HG03064 (cell line): ENCODE results near the gene KIRREL3.

Experiments used
- ATAC-seq: cut with Tn5 transposase; IDR thresholded peaks from one replicate; pipeline ENCODE4 v1.9.1; 2021; ENCODE audit warnings: low read depth; ENCODE audit not compliant: unreplicated experiment

KIRREL3 gene

DNA sequence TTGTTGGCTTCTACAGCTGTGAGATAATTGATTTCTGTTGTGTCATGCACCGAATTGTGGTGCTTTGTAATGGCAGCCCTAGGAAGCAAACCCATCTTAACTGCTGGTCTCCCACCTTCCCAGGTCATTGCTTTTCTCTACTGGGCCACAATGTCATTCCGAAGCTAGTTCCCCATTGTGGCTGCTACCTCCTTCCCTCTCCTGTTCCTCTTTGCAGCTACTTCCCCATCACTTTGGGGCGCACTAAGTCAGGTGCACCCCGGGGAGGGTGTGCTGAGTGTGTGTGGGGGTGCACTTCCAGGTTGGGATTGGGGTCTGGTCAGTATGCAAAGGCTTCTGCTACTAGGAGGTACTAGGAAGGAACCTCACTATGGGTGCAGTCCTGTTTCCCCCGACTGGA, 535.8 kb downstream of the KIRREL3 start:
- ATAC-seq: no peak

DNA sequence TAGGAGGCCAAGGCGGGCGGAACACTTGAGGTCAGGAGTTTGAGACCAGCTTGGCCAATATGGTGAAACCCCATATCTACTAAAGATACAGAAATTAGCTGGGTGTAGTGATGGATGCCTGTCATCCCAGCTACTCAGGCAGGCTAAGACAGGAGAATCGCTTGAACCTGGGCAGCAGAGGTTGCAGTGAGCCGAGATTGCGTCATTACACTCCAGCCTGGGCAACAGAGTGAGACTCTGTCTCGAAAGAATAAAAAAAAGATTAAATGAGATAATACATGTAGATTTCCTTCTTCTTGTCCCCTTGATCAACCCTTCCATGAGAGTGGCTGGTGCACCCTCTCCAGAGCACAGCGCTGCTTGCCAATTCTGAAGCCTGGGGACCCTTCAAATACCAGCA, 538.1 kb downstream of the KIRREL3 start:
- ATAC-seq: no peak

DNA sequence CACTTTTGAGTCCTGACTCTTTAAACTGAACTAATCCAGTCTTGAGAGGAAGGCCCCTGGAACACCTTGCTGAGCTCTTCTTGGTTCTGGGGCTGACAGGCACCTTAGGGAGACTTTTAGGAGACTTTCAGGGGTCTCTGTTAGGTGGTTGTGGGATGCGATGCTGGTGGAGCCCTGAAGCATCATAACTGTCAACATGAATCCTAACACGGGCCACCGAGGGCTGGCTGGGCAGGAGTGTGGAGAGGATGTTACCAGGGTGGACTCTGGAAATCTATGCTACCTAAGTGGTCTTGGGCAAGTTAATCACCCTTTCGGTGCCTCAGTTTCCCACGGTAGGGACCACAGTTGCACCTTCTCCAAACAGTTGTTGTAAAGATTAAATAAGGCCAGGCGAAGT, 538.6 kb downstream of the KIRREL3 start:
- ATAC-seq: no peak

DNA sequence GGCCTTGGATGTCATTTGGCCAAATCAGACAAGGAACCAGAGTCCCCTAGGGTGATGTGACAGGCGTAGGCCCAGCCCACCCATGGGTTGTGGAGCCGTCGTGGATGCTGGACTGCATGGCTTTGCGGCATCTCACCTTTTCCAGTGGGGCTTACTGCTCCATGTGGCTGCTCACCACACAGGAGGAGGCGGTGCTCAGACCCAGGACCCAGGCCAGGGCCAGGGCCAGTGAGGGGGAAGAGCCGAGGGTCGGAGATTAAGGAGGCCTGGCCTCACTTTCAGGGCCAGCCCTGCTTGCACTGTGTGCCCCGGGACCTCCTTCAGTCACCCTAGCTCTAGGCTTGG, 539.5 kb downstream of the KIRREL3 start:
- ATAC-seq: no peak

DNA sequence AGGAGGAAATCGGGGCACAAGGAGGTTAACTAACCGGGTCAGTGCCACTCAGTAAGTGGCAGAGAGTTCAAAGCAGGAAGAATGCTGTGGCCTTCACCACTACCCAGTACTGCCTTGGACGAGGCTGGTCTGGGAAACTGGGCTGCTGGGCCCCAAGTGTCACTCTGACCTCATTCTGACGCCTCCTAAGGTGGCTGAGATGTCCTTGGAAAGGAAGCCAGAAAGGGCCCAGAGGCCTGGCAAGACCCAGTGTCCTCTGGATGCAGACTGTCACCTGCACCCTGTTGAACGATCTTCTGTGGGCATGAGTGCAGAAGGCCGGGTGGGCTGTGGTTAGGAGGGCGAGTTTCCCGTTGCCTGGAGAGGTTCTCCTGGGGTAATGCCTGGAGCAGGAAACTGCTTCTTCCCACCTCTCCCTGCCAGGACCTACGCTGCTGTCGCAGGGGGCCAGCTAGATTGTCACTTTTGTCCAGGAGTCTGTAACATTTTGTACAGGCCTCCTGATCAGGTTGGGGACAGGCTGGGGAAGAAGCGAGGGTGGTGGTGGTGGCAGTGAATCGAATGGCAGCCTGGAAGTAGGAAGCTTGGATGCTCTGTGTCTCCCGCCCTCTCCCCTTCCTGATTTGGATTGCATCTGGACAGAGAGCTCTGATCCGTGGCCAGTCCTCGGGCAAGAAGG, 540.0 kb downstream of the KIRREL3 start:
- no peak for ATAC-seq

DNA sequence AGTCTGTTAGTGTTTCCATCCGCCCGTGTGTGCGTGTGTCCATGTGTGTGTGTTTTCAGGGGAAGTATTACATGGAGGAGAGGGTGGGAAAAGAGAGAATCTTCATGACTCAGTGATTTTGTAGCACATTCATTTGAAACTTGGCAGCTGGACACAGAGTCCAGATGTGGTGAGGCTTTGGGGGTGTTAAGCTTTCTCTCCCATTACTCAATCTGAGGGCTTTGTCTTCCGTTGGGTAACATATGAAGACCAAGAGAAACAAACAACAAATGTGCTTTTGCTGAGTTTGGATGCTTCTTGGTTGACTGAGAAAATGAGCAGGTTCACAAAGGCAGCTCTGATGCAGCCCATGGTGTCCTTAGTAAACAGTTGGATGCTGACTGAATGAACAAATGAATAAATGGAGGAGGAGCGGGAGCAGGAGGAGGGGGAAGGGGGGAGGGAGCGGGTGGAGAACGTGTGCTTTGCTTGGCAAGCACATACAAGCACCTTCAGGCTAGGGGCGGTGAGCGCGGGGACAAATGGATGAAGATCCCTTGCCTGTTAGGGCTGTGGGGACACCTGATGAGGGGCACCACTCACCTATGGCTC, 540.8 kb downstream of the KIRREL3 start:
- no peak for ATAC-seq

DNA sequence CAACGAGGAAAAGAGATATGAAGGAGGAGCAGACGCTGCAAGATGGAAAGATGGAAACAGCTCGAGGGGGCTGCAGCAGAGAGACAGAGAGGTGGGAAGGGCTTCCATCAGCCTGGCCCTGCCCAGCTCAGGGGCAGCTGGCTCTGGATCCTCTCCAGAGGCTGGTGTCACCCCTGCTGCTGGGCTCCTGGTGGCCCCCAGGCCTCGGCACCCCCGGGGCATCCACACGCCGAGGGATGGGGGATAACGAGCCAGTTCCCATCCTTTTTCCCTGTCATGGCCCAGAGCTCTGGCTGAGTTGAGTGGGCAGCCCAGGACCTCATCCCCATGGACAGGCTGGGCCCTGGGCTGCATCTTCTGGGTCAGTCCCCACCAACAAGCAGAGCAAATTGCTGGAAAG, 542.8 kb downstream of the KIRREL3 start:
- ATAC-seq: no peak

DNA sequence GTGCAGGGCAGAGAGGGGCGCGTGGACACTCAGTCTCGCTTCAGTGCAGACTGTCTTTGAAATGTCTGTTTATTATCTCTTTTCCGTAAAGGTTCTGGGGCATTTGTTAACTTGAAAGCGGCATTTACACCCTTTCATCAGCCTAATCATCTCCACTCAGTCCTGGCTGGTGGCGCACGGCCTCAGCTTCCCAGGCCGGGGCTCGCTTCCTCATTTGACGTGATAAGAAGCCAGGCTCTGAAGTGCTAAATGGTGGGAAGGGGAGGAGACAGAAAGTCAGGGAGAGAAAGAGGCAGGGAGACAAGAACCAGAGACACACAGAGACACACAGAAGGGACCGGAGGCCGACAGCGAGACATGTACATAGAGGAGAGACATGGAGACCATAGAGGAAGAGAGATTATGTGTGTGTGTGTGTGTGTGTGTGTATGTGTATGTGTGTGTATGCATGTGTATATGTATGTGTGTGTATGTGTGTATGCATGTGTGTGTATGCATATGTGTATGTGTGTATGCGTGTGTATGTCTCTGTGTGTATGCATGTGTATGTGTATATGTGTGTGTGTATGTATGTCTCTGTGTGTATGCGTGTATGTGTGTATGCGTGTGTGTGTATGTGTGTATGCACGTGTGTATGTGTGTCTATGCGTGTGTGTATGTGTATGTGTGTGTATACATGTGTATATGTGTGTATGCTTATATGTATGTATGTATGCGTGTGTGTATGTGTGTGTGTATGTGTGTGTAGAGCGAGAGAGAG, 543.6 kb downstream of the KIRREL3 start:
- no peak for ATAC-seq

DNA sequence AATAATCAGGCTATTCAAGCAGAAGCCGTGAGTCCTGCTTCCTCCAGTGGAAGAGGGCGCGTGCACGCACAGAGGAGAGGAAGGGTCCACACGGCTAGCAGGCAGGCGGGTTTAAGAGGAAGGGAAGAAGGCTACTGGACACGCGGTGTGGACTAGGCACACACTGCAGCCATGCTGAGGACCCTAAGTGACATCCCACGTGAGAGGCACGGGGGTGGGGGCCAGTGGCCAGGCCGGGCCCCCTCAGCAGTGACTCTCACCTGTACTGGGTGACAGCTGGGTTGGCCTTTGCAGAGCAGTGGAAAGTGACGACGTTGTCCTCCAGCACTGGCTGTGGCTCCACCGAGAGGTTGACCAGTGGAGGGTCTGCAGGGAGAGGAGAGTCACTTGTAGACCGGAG, 544.5 kb downstream of the KIRREL3 start:
- no peak for ATAC-seq

DNA sequence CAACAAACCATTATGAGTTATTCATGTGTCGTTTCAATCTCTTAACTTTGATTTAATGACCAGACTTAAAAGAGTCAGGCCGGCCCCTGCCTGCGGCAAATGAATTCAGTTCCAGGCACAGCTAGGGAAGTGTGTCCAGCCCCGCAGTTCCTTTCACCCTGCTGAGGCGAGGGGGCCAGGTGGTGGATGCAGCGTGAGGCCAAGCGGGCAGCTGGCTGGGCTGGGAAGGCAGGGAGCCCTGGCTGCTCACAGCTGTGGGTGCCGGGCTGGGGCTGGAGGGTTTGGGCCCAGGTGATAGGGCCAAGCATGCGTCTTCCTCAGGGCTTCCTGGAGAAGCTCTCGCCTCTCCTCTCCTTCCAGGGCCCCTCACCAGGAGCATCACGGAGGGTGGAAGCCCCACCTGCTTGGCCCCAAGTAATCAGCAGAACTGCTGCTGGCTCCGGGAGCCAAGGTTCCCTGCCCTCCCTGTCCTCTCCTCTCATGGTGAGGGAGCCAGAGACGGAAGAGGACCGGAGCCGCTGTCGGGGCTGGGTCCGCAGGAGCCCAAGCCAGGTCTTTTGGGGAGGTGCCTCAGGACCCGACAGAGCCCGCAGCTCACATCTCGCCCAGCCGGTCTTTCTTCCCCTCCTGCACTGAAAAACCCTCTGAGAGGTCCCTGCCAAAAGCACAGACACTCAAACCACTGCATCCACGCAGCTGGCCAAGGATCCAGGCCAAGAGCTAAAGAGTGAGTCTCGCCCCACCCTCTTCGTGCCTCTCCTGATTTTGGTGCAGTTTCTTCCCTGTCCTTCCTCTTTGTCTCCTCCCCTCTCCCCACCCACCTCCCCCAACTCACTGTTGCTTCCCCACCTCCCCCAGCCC, 548.1 kb downstream of the KIRREL3 start:
- ATAC-seq: no peak

DNA sequence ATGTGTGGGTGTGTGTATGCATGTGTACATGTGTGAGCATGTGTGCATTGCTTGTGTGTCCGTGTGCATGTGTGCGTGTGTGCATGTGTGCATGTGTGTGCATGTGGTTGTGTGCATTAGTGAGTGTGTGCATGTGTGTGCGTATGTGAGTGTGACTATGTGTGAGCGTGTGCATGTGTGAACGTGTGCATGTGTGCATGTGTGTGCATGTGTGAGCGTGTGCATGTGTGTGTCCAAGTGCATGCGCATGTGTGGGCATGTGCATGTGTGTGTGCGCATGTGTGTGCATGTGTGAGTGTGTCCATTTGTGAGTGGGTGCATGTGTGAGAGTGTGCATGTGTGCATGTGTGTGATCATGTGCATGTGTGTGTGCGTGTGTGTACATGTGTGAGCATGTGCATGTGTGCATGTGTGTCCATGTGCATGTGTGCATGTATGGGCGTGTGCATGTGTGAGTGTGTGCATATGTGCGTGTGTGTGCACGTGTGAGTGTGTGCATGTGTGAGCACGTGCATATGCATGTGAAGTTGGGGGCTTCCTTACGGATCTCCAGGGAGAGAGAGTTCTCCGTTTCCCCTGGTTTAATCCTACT, 549.3 kb downstream of the KIRREL3 start:
- no peak for ATAC-seq

DNA sequence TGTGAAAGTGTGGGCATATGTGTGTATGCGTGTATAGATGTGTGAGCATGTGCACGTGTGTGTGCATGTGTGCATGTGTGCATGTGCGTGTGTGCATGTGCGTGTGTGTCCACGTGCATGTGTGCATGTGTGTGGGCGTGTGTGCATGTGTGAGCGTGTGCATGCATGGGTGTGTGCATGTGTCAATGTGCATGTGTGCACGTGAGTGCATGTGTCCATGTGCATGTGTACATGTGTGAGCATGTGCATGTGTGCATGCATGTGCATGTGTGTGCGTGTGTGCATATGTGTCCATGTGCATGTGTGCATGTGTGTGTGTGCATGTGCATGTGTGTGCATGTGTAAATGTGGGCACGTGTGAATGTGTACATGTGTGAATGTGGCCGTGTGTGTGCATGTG, 549.8 kb downstream of the KIRREL3 start:
- ATAC-seq: no peak

DNA sequence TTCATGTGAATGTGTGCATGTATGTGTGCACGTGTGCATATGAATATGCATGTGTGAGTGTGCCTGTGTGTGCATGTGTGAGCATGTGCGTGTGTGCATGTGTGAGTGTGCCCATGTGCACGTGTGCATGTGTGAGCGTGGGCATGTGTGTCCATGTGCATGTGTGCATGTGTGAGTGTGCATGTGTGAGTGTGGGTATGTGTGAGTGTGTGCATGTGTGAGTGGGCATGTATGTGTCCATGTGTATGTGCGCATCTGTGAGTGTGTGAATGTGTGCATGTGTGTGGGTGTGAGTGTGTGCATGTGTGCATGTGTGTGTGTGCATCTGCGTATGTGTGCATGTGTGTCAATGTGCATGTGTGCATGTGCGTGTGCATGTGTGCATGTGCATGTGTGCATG, 550.4 kb downstream of the KIRREL3 start:
- ATAC-seq: no peak

DNA sequence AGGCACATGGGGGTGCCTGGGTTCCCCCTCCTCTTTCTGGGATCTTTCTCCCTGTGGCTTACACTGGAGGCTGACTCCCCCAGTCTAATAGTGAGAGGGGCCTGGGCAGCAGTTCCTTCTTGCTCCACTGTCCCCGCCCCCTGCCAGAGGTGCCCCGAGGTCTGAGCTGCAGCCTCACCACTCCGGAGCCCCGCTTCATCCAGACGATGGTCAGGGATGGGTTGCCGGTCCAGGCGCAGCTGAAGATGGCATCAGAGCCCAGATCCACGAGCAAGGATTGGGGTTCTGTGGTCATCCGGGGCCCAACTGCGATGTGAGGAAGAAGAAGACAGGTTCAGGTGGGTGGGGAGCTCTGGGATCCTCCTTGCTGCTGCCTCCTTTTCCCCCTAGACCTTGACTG, 554.0 kb downstream of the KIRREL3 start:
- ATAC-seq: no peak

DNA sequence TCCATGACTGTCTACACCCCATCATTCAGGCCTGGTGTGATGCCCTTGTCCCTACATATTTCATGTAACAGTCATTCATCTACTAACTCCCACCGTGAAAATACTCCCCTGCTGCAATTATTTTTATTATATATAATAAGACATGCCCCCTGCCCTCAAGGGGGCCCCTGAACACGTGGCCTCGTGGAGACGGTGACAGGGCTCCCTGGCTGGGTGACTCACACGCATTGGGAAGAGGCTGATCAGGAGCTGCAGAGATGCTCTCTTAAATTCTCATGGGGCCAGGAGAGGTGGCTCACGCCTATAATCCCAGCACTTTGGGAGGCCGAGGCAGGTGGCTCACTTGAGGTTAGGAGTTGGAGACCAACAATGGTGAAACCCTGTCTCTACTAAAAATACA, 556.5 kb downstream of the KIRREL3 start:
- no peak for ATAC-seq

DNA sequence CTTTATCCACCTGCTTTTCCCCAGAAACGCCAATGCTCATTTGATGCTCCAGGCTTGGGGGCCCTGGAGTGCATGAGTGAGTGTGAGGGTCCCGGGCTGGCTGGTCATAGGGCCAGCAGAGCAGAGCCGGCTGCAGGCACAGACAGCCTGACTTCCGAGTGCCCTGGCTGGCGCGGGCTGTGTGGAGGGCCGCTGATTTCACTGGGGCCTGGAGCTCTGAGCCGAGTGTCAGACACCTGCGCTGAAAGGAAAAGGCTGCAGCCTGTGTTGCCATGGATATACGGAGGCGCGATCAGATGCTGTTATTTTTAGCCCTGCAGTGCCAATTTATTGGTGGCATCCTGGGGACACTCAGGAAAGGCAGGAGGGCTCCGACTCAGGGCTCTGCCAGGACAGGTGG, 557.5 kb downstream of the KIRREL3 start:
- ATAC-seq: no peak

DNA sequence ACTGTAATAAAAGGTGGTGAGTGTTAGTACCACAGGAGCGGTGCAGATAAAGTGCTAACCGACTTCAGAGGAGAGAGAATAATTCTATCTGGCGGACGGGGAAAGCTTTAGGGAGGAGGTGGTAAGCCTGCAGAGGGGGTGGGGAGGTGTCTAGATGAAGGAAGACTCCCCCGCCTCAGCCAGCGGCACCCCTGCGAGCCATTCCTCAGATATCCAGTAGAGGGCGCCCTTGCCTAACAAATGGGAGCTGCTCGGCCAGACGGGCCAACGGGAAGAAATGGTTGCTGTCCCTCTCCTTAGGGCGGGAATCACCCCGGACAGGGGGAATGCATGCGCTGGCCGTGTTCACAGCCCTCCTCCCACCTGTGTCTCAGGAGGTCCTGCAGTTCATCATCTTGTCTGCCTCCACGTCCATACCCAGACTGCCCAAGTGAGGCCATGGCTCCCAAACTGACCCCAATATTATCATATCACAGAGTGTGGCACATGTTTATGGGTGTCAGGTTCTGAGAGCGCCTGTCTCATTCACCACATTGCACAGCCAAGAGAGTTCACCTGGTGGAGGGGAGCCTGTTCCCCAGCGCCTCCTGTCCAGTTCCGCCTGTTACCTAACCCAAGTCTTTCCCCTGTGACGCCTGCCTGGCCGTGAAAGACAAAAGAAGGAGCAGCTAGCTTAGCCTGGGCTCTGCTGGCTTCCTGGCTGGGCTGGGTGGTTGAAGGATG, 559.6 kb downstream of the KIRREL3 start:
- no peak for ATAC-seq

DNA sequence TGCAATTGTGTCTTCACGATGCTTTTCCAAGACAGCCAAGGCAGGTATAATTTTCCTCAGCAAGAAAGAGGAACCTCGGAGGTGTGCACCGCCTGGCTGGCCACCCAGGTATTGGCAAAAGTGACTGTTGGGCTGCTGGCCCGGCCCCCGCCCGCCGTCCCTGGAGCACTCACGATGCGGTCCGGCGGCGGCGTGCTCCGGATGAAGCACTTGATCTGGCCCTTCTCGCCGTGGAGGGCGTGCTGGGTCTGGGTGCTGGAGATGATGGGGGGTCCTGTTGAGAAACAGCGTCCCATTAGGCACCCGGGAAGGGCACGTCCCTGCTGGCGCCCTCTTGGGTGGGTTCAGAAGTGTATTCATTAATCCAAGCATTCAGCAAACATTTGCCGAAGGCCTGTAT, 560.3 kb downstream of the KIRREL3 start:
- no peak for ATAC-seq

DNA sequence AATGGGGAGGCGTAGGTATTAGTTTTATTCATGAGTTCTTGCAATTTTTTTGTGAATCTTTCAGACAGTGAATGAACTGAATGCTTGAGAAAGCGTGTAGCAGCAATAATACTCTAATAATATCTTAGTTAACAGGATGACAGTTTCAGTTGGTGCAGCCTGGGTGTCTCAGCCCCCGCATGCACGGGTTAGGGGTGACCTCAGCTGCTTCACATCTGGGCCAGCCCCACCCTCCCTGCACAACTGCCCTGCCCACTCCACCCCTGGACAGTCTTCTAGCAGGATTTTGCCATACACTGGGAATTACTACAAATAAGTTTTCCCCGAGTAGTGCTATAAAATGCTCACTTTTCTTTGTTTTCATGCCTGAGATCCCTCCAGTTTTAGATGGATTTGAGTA, 561.9 kb downstream of the KIRREL3 start:
- ATAC-seq: no peak

DNA sequence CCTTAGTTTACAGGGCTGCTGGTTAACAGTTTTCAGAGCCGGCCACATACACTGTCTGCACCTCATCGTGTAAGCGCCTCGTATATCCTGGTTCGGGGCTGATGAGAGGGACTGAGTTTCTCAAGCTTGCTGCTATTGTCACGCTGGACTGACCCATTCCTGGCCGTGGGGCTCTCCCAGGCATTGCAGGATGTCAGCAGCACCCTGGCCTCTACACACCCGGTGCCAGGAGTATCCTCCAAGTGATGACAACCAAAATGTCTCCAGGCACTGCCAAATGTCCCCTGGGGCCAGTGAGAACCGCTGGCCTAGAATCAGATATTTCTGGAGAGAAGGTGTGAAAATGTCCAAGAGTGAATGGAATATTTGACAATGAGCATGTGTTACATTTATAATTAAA, 562.3 kb downstream of the KIRREL3 start:
- no peak for ATAC-seq
